SK-N-SH treated with all-trans-retinoic acid at 6 μM for 48 hours (cell line): ENCODE measurements around the gene MYO1H.
A peak's percentile ranks its signal among the peaks of the same experiment; 100 is the strongest.

ENCODE experiments used
- PATZ1 ChIP-seq: fragments of 250-450 bp; sonication (Bioruptor Pico); IDR thresholded peaks from 2 replicates; pipeline ENCODE4 v1.8.0; 2020; ENCODE audit warnings: mild to moderate bottlenecking, moderate library complexity, borderline replicate concordance
- POU6F1 ChIP-seq: fragments of 250-450 bp; sonication (Bioruptor Pico); IDR thresholded peaks from 2 replicates; pipeline ENCODE4 v1.8.0; 2021; ENCODE audit warnings: low read depth, mild to moderate bottlenecking, moderate library complexity, borderline replicate concordance
- TCF4 ChIP-seq: fragments of 250-450 bp; sonication (Bioruptor Pico); IDR thresholded peaks from 2 replicates; pipeline ENCODE4 v1.8.0; 2021; ENCODE audit warnings: mild to moderate bottlenecking, moderate library complexity, borderline replicate concordance
- TOX ChIP-seq: fragments of 250-450 bp; sonication (Bioruptor Pico); IDR thresholded peaks from 2 replicates; pipeline ENCODE4 v1.8.0; 2021; ENCODE audit warnings: mild to moderate bottlenecking, moderate library complexity, borderline replicate concordance
- TSHZ2 ChIP-seq: fragments of 250-450 bp; sonication (Bioruptor Pico); IDR thresholded peaks from 2 replicates; pipeline ENCODE4 v1.5.0; 2020; ENCODE audit warnings: mild to moderate bottlenecking, moderate library complexity
- ZFP3 ChIP-seq: fragments of 250-450 bp; sonication (Bioruptor Pico); IDR thresholded peaks from 2 replicates; pipeline ENCODE4 v1.5.0; 2020; ENCODE audit warnings: mild to moderate bottlenecking, moderate library complexity

GRCh38 chr12:109461846-109462756, 114.4 kb downstream of the MYO1H start:
- TF ChIP-seq PATZ1 (CRISPR knock-in tag) (no peak), POU6F1 (CRISPR knock-in tag) (no peak), TCF4 (peak; percentile 50; the same call in 1 of the 2 replicates), TSHZ2 (no peak), TOX (no peak), ZFP3 (CRISPR knock-in tag) (no peak)
